ENCODE results near the gene CAPN5.

The CAPN5 gene

DNA sequence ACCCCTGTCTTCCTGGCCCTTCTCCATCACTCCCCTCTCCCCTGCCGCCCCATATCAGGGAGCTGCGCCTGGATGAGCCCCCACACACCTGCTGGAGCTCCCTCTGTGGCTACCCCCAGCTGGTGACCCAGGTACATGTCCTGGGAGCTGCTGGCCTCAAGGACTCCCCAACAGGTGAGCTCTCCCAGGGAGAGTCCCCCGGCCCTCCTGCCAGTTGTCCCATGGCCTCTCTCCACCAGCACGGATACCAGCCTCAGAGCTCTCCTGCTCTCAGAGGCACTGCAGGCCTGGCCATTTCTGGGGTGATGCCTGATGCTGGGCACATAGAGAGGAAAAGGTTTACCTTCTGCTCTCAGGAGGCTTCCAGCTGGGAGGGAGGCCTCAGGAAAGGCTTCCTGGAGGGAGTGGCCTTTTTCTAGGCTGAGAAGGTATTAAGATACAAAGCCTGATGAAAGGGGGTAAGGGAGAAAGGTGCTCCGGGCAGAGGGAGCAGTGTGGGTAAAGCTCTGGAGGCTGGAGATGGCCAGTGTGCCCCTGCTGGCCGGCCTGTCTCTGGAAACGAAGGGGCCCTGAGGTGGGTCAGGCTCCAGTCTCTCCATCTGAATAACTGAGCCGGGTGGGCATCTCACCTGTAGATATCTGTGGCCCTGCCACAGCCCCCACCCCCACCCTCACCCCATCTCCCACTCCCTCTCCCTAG is 55.3 kb downstream of the CAPN5 start:
- FAIRE-seq, result no peak

DNA sequence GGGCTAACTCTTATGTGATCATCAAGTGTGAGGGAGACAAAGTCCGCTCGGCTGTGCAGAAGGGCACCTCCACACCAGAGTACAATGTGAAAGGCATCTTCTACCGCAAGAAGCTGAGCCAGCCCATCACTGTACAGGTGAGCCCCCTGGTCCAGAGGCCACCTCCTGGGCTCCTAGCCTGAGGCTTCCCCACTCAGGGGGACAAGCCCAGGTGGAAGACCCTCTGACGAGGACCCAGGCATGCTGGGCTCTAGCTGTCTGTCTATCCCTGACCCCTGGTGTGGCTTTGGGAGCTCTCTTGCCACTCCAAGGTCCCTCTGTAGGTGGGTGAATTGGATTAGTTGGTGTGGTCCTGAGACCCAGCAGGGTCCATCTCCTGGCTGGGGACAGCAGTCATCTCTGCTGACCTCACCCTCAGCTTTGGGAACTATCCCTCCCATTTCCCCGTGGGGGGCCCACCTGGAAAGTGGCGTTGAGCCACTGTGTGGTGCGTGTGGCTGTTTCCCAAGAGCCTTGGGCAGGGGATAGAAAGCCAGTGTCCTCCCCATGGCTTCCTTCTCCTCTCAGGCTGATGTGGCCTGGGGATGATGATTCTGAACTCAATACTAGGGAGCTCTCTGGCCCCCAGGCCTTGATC is 55.9 kb downstream of the CAPN5 start:
- FAIRE-seq, result no peak

DNA sequence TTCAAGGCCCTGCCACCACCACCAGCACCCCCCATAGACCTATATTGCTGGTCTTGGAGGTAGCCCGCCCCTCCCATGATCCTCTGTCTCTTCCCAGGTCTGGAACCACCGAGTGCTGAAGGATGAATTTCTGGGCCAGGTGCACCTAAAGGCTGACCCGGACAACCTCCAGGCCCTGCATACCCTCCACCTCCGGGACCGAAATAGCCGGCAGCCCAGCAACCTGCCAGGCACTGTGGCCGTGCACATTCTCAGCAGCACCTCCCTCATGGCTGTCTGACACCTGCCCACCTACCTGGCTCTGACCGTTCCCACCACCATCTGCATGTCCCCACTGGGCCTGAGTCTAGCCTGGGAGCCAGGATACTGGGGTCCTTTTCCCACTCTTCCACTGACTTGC is 56.8 kb downstream of the CAPN5 start:
- FAIRE-seq, result no peak

DNA sequence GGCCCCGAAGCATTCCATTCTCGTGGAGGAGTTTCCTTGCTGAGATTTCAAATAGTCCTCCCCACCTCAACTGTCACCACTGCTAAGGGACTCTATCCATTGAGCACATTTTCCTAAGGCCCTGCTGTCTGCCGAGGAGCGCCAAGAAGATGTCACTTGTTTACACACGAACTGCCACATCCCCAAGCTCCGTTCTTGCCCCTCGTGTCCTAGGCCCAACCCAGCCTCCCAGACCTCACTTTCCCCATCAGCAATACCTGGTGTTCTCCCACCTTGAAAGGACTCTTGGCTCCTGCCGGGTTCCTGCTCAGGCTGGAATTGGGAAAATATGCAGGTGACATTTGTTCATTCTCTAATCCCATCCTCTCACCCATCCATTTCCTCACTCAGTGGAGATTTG is 57.3 kb downstream of the CAPN5 start:
- no peak for FAIRE-seq

DNA sequence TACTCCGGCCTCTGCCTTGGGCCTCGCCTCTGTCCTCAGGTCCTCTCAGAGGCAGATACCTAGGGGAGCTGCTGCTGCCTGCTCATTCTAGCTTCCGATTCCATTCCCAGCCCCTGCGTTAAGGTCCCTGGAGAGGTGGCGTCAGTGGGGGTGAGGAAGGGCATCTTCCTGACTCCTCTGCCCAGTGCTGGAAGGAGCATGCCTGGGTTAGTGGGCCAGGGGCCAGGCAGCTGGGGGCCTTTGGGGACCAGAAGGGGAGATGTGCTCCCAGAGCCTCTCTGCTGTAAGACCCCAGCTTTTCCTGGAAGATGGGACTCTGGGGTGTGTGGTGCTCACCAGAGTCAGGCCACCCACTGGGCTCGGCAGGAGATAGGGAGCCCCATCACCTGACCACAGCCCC is 57.7 kb downstream of the CAPN5 start:
- FAIRE-seq, result no peak

DNA sequence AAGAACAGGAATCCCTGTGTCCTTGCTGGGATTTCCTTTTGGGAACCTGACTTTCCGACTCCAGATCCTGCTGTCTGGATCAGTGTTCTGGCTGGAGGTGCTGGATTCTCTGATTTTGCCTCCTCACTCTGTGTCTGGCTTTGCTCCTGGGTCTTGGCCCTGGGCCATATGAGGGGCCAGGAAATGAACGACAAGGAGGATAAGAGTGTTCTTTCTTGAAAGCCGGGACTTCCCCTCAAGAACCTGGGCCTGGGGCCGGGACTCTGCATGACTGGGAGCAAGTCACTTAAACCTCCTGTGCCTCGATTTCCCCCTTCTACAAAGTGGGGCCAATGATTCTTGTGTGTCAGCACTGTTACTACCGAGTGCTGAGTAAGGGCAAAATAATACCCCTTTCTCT is 58.4 kb downstream of the CAPN5 start:
- FAIRE-seq, result no peak

DNA sequence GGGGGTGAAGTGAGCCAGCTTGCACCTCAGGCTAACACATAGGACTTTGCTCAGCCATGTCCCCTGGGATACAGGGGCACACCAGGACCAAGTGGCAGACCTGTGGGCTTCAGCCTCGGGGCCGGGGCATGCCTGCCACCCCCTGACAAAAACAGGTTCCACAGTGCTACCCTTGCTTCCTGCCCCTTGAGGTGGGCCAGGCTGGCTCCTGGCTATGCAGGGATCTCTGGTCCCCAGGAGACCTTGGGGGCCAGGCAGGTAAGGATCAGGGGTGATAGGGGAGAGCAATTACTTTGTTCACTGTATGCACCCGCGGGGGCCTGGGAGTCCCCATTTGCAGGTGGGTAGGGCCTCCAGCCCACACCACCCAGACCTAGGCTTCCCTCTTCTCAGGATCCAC is 58.9 kb downstream of the CAPN5 start:
- no peak for FAIRE-seq

DNA sequence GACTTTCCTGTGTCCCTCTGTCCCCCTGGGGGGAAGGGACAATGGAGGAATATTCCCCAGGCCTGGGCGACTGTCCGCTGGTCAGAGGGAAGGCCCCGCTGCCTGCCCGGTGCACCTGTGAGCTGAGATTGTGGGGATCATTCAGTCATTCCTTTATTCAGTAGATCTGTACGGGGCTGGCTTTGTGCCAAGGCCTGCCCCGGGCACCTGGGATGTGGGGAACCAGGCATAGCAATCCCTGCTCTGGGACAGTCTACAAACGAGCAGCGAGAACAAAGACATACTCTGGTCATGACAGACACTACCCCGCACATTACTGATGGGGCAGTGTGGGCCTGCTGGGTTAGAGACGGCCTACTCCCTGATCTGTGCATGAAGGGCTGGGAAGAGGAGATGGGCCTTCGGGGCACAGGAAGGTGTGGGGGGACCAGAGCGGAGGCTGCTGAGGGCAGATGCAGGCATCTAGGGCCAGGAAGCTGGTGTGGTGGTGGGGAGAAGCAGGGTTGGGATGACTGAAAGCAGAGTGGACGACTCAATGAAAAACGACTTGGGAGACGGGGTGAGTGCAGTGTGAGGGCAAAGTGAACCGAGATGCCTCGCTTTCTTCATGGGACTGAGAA is 59.5 kb downstream of the CAPN5 start:
- FAIRE-seq, result no peak

DNA sequence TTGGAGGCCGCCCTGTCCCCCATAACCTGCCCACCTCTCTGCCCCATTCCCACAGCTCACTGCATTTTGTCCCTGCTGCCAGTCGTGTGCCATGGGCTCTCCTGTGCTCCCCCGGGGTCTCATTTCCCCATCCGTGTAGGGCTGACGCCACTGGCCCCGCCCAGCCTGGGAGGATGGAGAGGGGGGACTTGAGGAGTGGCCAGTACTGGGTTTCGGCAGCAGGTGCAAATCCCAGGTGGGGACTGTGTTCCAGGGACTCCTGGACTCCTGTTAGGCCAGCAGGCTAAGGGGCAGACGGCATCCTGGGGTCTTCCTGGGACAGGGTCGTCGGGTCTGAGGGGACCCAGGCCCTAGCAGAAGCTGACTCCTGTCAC is 60.1 kb downstream of the CAPN5 start:
- no peak for FAIRE-seq

DNA sequence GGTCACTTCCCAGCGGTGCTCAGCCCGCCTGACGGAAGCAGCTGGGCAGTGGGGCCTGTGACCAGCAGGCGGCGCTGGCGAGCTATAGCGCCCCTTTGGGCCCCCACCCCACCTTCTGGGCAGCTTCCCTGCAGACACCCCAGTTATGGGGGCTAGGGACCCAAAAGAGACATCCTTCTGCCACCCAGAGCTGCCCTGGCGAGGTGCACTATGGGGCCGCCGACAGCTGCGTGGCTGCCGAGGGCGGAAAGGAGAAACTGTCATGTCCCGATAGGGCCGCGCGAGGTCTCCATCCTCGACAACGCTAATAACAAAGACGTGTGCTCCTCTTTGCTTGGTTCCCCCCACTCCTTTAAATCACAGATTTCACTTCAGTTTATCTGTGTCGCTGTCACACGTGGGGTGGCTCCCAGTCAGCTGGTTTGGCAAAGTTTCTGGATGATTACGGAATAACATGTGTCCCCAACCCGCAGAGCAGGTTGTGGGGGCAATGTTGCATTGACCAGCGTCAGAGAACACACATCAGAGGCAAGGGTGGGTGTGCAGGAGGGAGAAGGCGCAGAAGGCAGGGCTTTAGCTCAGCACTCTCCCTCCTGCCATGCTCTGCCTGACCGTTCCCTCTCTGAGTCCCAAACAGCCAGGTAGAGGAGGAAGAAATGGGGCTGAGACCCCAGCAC is 60.6 kb downstream of the CAPN5 start:
- no peak for FAIRE-seq

DNA sequence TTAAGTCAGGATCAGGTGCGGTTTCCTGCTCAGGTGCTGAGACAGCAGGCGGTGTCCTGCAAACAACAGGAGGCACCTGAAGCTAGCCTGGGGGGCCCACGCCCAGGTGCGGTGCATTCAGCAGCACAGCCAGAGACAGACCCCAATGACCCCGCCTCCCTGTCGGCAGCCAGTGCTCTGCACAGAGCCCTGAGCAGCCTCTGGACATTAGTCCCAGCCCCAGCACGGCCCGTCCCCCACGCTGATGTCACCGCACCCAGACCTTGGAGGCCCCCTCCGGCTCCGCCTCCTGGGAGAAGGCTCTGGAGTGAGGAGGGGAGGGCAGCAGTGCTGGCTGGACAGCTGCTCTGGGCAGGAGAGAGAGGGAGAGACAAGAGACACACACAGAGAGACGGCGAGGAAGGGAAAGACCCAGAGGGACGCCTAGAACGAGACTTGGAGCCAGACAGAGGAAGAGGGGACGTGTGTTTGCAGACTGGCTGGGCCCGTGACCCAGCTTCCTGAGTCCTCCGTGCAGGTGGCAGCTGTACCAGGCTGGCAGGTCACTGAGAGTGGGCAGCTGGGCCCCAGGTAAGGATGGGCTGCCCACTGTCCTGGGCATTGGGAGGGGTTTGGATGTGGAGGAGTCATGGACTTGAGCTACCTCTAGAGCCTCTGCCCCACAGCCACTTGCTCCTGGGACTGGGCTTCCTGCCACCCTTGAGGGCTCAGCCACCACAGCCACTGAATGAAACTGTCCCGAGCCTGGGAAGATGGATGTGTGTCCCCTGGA is 61.3 kb downstream of the CAPN5 start, which contains the start of gene MYO7A:
TSS of gene MYO7A (plus strand) at position 327 of the 772 bp plus-strand sequence. CDS start 2,389 bp downstream, outside the sequence.
- no peak for FAIRE-seq

DNA sequence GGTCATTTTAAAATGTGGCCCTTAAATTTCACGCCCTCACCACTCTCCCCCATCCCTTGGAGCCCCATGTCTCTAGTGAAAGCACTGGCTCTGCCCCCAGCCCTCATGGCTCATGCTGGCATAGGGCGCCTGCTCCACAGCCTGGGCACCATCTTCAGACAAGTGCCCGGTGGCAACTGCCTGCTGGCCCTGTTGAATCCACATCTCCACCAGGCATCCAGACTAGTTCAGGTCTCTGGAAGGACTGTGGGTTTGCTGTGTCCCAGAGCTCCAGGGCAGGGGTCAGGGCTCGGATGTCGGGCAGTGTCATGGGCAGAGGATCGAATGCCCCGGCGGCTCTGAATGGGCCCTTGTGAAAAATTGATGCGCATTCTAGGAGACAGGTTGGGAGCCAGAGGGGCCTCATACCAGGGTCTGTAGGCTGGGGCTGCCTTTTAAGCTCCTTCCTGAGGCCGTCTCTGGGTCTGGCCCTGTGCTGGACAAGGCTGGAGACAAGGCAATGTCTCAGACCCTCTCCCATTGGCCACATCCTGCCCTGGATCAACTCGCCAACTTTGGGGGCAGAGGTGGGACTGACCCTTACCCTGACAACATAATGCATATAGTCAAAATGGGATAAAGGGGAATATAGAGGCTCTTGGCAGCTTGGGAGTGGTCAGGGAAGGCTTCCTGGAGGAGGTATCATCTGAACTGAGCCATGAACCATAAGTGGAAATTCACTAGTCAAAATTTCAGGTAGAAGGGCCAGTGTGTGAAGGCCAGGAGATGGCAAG is 62.5 kb downstream of the CAPN5 start:
- FAIRE-seq, result no peak

DNA sequence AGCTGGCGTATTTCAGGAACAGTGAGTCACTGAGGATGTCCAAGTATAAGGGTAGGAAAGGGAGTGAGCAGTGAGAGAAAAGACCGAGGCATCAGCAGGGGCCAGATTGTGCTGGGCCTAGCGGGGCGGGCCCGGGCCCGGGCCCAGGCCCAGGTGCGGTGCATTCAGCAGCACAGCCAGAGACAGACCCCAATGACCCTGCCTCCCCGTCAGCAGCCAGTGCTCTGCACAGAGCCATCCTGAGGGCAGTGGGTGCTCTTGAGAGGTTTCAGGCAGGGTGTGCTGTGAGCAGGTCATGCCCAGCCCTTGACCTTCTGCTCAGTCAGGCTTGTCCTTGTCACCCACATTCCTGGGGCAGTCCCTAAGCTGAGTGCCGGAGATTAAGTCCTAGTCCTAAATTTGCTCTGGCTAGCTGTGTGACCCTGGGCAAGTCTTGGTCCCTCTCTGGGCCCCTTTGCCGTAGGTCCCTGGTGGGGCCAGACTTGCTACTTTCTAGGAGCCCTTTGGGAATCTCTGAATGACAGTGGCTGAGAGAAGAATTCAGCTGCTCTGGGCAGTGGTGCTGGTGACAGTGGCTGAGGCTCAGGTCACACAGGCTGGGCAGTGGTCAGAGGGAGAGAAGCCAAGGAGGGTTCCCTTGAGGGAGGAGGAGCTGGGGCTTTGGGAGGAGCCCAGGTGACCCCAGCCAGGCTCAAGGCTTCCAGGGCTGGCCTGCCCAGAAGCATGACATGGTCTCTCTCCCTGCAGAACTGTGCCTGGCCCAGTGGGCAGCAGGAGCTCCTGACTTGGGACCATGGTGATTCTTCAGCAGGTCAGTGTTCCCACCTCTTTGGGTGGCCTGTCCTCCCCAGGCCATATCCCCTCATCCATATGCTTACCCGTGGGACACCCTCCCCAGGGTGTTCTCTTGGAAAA is 63.3 kb downstream of the CAPN5 start:
- FAIRE-seq, result no peak

DNA sequence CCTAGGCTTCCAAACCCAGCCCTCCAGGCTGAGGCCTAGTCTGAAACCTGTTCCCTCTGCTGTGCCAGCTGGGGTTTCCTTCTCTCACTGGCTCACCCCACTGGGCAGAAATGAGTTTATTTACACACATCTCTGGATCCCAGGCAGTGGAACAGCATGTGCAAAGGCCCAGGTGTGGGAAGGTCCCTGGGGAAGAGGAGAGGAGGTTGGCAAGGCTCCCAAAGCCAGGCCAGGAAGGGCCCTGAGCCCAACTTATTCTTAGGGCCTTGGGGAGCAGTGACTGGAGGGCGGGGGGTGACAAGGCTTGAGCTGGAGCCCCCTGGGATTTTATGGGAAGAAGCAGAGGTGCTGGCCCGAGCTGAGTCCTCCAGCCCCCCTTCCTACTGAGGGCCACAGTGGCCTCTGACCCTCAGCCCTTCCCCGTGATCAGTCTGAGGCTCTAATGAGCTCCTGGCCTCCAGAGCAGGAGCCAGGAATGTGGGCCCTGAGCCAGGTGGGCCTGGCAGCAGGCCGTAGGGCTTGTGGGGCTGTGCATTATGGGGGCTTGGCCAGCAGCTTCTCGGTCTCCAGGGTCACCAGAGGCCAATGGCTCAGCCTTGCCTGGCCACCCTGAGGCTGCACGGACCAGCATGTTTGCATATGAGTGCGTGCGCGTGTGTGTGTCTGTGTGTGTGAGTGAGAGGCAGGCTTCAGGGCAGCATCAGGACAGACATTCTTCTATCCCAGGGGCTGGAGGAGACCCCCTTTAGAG is 64.2 kb downstream of the CAPN5 start:
- FAIRE-seq, result no peak

DNA sequence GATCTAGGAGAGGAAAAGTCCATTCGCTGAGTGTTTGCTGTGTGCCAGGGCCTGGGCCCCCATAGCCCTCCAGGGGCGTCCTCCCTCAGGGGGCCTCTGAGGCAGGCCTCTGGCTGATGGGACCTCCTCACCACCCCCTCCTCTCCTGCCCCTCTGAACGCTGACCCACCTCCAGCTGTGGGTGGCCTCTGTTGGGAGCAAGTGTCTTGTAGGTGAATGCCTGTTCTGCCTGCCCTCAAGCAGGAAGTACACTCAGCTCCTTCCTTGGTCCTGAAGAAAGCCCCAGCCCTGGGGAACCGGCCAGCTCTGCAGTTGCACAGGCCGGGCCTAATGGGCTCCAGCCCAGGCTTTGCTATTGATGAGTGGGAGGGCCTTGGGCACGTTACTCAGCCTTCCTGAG is 64.8 kb downstream of the CAPN5 start:
- no peak for FAIRE-seq

DNA sequence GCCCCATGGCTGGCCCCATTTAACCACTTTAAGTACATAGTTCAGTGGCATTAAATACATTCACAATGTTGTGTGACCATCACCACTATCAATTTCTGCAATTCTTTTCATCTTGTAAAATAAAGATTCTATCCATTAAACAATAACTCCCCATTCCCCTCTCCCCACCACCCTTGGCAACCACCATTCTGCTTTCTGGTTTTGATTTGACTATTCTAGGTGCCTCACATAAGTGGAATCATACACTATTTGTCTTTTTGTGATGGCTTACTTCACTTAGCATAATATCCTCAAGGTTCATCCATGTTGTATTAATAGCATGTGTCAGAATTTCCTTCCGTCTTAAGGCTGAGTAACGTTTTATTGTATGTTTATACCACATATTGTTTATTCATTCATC is 68.3 kb downstream of the CAPN5 start:
- FAIRE-seq, result no peak

DNA sequence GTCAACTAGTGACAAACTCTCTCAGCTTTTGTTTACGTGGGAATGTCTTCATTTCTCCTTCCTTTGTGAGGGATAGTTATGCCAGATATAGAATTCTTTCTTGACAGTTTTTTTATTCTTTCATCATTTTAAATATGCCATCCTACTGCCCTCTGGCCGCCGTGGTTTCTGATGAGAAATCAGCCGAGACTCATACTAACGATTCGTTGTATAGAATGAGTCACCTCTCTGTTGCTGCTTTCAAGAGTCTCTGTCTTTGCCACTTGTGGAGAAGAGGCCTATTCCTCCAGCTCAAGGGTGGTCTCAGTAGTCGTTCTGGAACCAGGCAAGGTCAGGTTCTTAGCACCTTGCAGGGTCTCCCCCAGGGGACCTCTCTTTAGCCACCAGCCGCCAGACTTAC is 69.3 kb downstream of the CAPN5 start:
- FAIRE-seq, result no peak

DNA sequence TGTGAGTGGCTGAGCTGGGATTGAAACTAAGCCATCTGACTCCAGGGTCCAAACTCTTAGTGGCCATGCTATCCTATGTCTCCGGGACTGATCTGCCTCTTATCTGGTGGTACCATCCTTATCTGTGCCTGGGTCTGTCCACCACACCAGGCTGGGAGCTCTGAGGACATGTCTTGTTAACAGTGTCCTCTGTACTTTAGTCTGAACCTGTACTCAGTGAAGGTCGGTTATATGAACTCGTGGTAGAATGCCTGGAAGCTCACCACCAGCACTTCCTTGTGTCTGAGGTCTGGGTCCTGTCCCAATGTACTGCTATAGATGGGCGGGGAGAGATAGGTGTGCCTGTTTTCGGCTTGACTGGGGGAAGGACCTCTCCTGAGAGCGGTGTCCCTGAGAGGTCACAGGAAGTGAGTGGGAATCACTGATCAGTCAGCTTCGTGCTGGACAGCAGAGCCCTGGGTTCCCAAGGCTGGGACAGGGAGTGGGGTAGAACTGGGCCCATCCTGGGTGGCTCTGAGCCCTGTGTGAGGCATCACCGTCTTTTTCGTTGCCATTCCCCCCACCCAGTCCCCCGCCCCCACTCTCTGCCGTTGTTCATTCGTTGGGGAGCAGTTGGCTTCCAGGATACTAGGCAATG is 70.1 kb downstream of the CAPN5 start:
- no peak for FAIRE-seq

DNA sequence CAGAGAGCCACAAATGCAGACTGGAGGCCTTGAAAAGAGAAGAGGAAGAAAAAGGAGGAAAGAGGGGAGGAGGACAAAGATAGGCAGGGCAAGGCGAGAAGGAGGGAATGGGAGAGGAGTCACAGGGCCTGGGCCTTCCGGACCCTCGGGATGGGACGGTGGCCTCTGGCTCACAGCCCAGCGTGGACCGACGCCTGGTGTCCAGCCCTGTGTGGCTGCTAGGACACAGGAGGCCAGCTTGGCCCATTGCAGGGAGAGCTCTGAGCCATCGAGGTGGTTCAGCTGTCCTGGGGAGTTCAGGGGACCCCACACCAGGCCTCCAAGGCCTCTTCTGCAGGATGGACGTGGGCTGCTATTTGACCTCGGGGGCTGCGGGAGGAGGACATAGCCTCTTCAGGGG is 70.7 kb downstream of the CAPN5 start:
- no peak for FAIRE-seq

DNA sequence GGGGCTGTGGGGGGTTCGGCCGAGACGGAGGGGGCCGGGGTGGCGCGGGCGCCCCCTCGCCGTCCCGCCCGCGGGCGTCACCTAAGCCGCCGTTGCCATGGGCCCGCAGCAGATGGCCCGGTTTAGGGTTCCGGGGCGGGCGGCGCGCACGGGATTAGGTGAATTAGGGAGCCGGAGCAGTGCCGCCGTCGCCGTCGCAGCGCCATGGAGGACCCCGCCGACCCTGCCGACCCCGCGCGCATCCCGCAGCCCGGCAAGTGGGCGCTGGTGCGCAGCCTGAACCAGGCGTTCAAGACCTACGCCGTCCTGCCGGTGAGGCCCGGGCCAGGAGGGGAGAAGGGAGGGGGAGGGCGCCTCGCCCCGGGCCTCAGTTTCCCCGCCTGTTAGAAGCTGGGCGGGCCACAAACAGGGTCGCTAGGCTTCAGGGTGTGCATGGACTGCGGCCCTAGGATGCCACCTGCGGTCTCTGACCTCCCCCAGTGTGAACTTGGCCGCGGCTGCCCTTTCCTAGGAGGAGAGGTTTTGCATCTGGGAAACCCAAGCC is 71.4 kb downstream of the CAPN5 start:
- no peak for FAIRE-seq

Data from islet of Langerhans (tissue), 1 donor.